Tibial nerve (tissue), 3 donors: ENCODE measurements around the gene TOR3A.

Source experiments
- POLR2A ChIP-seq, 2 donors: fragments of 450-650 bp; IDR thresholded peaks; one replicate each; pipeline ENCODE4 v1.6.1; 2017; ENCODE audit warnings: antibody characterized with exemption in 2 of 2, mild to moderate bottlenecking in 2 of 2, moderate library complexity in 2 of 2
- TF ChIP-seq, protein P1 (sequence below), 5 experiments: fragments of 200-600 bp in 3 of 5; fragments of 450-650 bp in 2 of 5; sonication (generic) in 3 of 5; IDR thresholded peaks; one replicate each; pipeline ENCODE4 v1.5.1; 2016 to 2019; ENCODE audit warnings: antibody characterized with exemption in 5 of 5, mild to moderate bottlenecking in 3 of 5, moderate library complexity in 2 of 5

DNA sequence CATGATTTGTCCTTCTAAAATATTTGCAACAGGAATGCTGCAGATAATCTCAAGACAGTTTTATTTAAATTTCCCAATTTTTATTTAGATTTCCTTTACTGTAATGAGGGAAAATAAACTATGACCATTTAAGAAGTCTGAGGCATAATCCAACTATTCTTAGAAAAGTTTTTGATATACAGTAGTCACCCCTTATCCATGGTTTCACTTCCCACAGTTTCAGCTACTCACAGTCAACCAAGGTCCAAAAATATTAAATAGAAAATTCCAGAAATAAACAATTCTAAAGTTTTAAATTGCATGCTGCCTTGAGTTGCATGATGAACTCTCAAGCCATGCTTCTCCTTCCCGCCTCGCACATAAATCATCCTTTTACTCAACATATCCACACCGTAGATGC is 33.3 kb downstream of the TOR3A start:
- TF ChIP-seq, protein P1, sequence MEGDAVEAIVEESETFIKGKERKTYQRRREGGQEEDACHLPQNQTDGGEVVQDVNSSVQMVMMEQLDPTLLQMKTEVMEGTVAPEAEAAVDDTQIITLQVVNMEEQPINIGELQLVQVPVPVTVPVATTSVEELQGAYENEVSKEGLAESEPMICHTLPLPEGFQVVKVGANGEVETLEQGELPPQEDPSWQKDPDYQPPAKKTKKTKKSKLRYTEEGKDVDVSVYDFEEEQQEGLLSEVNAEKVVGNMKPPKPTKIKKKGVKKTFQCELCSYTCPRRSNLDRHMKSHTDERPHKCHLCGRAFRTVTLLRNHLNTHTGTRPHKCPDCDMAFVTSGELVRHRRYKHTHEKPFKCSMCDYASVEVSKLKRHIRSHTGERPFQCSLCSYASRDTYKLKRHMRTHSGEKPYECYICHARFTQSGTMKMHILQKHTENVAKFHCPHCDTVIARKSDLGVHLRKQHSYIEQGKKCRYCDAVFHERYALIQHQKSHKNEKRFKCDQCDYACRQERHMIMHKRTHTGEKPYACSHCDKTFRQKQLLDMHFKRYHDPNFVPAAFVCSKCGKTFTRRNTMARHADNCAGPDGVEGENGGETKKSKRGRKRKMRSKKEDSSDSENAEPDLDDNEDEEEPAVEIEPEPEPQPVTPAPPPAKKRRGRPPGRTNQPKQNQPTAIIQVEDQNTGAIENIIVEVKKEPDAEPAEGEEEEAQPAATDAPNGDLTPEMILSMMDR (IDR thresholded peaks at IDR 0.05) = no peak
- no peak for TF ChIP-seq POLR2A (IDR thresholded peaks at IDR 0.05)
